ENCODE data around the gene DAGLA.

The DAGLA gene

DNA sequence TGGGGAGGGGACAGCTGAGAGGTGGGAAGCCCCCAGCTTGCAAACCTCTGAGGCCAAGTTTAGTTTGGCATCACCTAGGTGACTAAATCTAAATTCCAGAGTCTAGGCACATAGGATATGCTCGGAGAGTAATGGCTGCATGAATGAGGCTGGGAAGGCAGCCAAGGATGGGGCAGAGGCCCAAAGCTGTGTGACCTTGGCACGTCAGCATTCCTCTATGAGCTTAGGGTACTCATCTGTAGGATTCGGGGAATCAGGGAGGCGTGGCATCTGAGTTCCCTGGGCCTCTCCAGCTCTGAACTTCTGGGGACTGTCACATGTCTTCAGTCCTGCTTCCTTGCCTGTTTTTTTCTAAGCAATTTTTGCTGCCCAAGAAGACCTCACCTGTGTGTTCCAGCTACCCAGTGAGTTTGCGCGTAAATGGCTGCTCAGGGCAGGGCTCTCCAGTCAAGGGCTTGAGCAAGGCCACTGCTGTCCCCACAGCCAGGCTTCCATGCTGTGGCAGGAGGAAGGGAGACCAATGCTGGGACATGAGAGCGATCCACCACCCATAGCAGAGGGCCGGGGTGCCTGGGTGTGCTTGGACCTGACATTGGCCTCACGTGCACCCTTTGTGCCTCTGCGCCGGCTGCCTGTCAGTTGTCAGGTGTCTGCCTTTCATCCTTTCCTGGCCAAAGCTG is 13.9 kb downstream of the DAGLA start:
- peak; percentile 42 for DNase-seq

DNA sequence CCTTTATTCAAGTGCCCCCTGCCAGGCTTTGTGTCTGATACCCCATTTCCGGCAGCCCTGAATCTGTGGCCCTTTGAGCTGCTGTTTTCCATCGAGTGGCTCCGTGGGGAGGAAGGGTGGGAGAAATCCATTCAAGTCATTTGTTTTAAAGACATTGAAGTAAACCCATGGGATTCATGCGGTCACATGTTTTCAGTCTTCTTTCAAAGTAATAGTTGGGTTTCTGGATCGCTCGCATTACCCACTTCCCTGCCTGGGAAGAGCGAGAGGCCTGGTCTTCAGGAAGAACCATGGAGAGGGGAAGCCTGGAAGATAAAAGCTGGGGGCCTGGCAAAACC is 14.4 kb downstream of the DAGLA start:
- DNase-seq = no peak

DNA sequence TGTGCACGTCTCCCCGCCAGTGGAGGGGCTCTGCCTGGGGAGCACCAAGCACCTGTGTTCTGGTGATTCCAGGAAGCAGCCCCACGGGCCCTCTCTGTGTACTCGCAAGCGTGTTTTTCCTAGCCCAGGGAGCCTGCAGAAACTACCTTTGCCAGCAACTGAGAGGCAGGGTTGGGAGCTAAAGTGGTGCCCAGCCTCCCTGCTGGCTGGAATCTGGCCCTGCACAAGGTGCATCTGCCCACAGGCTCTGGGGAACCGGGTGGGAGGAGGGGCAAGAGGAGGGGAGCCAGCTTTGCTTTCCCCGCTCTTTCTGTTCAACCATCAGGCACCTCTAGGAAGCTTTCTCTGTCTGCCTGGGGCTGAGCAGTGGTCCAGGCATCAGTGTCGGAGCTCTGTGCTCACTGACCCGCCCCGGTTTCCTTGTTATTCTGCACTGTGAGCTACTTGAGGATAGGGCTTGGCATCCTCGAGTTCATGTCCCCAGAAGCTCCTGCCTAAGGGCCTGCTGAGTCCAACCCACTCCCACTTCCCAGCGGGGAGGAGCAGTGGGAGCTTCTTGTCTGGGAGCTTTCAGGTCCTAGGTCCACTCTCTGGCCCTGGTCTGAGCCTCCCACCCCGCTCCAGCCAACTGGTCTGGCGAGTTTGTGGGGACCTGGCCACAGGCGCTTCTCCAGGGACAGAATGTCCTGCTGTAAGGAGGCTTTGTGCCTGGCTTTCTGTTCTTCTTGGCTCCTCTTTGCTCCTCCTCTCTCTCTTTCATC is 14.9 kb downstream of the DAGLA start:
- no peak for DNase-seq

DNA sequence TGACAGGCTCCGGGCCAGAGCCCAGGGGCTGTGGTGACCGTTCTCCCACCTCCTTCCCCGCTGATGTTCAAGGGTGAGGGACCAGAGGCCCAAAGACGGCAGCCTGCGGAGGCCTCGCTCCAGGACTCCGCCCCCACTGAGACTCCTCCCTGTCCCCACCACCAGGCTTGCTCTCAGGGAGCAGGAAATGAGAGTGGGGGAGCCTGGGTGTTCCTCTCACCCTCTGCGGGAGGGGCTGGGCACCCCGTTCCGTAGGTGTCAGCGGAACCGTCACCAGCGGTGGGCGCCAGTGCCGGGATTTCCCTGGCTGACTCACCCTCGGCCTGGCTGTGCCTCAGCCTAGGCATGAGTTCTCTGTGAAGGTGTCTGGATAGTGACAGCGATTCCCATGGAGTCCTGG is 15.7 kb downstream of the DAGLA start:
- no peak for DNase-seq

DNA sequence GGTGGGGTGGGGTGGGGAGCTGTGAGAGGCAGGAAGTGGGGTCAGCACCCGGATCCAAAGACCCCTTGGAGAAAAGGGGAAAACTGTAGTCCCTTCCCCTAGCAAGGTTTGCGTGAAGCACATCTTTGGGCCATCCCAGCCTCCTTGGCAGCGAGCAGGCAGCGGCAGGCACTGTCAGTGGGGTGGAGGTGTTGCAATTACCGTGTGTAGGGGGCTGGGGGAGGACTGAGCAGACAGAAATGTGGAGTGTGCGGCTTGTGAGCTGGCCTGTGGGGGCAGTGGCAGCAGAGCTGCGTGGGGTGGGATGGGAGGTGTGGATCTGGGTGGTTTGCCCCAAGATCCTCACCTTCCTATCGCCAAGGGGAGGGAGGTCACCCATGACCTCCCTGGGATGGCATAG is 16.4 kb downstream of the DAGLA start:
- DNase-seq = no peak

DNA sequence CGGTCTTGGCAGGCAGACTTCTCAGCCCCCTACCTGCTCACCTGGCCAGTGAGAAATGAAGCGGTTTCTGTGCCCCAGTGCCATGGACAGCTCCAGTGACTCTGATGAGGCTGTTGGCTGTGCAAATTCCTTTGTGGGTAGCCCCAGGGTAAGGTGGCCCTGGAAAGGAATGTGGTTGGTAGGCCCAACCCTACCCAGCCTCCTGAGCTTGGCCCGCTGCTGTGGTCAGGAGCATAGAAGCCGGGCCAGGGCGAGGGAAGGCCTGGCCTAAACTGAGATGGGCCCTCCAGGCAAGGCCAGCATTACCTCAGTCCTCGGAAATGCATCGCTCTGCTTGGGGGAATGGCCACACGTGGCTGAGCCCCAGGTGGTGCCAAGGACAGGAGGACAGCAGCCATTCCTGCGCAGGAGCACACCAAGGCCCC is 16.9 kb downstream of the DAGLA start:
- DNase-seq = no peak

DNA sequence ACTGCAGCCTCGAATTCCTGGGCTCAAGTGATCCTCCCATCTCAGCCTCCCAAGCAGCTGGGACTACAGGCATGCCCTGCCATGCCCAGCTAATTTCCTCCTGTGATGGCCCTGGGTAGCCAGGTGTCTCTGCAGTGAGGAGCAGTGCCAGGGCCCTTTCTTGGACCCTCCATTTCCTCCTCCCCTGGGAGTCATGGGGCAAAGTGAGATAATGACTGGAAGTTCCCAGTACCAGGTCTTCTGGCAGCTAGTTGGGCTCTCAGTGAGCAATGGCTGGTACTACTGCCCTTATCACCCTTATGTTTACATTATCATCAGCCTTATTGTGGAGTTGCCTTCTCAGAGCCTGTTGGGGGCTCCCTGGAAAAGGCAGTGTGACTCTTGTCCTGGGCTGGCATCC is 17.6 kb downstream of the DAGLA start:
- no peak for DNase-seq

DNA sequence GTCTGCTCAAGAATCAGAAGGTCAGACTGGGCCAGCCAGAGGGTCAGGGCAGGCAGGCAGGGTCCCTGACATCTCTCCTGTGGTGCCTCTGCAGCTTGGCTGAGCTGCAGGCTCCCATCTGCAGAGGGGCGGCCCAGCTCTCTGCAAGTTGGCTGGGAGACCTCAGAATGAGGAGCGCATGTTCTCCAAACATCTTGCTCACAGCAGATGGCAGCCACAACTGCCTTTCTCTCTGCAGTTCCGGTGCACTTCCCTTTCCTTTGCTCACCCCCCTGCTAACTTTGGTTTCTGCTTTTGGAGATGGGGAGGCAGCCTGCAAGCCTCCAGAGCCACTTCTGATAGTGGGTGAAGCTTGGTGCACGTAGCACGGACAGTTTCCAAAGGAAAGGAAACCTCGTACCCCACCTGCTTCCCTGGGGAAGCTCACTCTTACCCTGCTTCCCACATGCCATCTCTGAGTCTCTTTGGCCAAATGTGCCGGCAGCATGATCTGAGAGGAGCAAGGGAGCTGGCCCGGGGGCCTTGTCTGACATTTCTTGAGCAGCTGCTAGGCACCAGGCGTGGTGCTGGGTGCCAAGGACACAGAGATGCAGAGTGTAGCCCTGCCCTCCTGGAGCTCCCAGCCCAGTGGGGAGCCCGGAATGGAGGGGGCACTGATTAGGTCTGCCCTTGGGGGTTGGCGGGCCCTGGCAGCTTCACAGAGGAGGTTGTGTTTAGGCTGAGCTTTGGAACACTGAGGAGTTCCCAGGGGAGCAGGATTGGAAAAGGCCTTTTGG is 18.2 kb downstream of the DAGLA start:
- DNase-seq = no peak

DNA sequence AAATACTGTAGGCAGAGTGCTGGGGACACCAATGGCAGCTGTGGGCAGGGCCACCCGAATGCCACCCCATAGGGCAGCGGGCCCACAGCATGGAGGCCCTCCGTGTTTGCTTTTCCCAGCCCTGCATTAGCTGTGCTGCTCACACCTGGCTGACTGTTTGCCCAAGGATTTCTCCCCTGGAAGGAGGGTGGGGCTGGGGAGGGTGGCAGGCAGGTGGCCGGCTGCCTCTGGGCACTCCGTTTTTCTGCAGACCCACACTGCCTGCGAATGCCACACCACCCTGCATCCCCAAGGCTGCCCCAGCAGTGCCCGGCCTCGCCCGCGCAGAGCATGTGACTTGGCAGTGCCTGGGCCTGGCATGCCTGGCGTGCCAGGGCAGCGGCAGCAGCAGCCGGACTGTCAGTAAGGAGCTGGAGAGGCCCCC is 19.6 kb downstream of the DAGLA start:
- peak; percentile 38 for DNase-seq

DNA sequence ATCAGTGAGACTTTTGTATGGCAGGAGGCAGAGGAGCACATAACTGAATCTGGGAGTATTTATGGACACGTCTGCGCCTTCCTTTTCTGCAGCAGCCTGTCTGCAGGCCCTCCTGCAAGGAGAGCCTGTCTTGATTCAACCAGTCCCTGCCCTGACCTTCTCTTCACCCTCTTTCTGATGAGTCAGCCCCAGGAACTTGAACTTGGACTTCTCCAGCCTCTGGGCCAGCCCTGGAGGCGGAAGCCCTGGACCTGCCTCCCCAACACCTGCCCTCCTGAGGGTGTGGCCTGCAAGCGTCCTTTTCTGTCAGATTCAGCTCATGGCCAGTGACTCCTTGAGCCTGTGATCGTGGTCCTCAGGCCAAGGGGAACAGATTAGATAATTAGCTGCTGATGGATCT is 20.0 kb downstream of the DAGLA start:
- DNase-seq = no peak

DNA sequence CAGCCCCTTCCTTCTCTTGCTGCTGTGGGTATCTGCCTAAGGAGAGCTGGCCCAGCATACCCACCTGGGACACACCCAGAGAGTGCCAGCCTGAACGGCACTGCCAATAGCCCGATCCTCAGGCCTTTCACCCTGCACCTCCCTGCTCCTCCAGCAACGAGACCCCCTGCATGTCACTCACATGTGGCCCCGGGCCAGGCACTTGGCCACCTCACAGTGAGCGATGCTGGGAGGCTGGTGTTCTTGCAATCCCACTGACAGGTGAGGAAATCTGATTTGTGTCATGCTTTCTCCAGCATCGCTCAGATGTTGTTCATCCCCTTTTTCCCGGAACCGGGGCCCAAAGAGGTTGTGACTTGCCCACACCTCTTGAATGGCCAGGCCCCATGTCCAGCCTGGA is 20.5 kb downstream of the DAGLA start:
- no peak for DNase-seq

DNA sequence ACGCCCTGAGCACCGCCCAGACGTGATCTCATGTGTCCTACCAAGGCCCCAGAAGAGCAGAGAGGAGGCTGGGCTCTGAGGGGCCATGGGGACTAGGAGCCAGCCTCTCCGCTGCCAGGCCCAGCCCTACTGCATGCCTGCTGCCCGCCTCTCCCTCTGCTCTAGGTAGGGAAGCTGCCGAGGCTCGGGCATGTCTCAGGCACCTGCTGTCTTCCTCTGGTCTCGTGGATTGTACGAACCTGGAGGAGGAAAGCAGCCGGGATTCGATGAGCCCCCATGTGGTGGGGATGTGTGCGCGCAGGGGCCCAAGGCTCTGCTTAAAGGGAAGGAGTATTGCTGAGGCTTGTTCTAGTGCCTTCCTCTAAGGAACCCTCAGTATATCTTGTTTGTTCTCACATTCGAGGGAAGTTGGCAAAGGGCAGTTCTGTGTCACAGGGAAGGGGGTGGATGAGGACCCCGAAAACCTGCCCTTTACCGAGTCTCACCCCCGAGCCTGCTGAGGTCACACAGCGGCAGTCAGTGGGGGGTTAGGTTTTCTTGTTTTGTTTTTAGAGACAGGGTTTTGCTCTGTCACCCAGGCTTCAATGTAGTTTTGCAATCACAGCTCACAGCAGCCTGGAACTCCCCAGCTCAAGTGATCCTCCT is 21.2 kb downstream of the DAGLA start:
- peak; percentile 42 for DNase-seq

DNA sequence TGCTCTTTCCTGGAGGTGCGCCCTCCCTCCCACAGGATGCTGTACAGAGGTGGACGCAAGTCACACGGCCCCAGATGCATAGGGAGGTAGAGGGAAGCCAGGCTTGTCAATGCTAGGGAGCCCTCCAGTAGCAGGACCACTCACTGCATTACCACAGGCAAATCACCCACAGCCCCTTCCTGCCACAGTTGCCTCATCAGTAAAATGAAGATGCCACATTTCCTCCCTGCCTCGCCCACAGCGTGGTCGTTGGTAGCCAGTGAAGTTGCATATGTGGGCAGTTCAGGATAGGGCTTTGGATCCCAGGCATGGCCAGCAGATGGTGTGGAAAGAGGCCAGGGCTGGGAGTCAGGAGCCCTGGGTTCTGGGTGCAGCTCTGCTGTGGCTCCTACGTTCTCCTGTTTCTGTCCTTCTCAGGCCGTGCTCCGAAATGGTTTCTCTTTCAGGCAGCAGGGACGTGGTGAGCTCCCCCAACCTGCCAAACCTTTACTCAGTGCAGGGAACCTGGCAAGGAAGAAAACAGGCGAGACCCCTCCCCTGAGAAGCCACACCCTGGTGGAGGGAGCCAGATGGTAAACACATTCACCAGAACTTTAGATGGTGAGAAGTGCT is 22.6 kb downstream of the DAGLA start:
- no peak for DNase-seq

DNA sequence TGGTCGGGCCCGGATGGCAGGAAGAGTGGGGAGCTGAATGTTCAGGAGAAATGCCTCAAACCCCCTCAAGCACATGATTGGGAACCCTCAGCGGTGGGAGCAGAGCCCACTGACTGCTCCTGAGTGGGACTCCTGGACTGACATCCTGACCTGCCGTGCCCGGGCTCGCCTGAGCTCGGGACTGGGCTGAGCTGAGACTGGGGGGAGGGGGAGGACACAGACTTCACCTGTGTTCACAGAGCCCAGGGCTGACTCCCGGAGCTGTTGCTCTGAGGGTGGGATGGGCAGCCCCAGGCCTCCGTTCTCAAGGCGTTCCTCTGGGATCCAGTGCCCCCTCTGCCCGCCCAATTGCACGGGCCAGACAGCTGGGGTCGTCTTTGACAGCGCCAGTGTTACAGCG is 24.6 kb downstream of the DAGLA start:
- DNase-seq = no peak

DNA sequence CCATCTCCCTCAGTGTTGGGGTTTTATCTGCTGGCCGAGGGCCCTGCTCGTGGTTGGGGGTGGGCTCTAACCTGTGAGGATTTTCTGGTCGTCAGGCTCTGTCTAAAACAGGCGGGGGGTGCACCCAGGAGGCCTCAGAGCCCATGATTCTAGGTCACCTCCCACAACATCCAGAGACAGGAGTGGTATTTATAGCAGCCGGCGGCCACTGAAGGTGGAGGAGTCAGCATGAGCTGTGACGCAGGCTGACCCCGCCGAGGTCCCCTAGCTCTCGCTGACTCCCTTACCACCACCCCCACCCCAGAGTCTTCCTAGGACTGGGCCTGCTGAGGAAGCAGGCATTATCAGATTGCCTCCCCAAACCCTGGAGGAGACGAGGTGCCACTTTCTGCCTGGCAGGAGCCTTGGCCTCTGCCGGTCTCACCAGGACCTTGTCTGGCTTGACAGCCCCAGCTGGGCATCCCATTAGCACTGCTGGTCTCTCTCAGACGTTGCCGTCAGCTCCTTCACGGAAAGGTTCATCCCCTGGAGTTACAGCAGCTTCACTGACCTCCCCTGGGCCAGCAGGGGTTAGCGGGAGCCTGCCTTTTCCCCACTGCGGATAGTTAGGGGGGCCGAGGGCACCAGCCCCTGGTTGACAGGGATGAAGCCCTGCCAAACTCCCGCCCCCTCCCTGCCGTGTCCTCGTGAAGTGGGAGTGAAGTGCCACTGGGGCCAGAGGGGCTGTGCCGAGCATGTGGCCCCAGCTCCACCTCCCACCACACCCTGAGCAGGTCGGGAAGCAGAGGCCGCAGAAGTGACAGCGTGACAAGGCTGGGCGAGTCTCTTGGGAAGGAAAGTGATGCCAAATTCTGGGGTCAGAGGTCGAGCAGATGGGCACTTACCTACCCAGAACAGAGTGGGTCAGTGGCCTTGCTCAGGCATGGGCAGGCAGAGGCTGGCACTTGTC is 26.5 kb downstream of the DAGLA start:
- DNase-seq = no peak

DNA sequence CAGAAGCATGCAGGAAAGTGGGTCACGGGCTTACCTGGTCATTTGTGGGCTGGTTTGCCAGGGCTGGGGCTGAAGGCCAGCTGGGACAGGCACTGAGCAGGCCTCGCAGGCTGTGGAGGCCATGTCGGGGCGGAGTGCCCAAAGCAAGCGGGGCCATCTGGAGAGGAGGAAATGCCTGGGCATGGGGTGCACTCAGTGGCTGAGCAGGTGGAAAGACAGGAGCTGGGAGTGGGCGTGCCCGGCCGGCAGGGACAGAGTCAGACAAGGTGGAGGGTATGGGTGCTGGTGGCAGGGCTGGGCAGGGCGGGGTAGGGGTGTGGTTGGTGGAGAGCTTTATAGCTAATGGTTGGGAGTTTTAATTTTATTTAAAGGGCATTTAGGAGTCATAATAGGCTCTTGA is 27.4 kb downstream of the DAGLA start:
- DNase-seq = no peak

DNA sequence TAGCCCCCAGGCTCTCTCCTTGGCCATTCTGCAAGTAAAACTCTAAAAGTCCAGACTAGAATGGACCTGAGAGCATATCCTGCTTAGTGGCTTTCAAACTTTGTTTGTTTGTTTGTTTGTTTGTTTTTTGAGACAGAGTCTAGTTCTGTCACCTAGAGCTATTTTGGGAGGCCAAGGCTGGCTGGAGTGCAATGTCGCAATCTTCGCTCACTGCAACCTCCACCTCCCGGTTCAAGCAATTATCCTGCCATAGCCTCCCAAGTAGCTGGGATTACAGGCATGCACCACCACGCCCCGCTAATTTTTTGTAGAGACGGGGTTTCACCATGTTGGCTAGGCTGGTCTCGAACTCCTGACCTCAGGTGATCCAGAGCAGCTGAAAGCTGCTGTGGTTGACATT is 28.9 kb downstream of the DAGLA start:
- DNase-seq = no peak

DNA sequence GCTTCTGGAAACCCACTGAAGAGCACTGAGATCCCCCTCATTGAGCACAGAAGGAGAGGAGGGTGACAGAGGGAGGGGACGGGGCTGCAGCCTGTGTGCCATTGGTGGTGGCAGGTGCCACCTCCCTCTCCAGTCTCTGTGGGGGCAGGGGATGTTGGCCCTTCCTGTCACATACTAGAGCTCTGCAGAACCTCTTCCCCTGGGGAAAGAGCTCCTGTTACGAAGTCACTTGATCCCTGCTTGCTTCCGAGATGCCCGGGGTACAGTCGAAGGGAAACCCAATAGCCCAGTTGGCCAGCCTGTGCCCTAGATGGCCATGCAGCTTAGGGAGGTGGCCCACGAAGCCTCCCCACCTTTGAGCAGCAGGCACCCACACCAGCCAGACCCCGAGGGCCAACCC is 29.4 kb downstream of the DAGLA start:
- DNase-seq = peak; percentile 73

DNA sequence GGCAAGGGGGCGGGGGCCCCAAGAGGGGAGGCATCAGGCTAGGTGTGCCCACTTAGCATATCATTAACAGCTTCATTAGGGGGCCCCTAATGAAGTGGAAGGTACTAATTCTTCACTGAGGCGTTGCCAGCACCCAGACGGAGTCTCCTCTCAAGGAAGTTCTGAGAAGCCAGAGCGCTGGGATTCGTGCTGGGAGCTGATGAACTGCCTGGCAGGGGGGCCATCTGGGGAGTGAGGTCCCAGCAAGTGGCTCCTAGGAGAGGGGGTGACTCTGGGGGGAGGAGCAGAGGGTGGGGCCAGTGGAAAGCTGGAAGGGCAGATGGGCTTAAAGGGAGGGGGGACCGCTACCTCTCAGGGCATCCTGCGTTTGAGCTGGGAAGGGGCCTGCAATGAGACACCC is 29.8 kb downstream of the DAGLA start:
- no peak for DNase-seq

DNA sequence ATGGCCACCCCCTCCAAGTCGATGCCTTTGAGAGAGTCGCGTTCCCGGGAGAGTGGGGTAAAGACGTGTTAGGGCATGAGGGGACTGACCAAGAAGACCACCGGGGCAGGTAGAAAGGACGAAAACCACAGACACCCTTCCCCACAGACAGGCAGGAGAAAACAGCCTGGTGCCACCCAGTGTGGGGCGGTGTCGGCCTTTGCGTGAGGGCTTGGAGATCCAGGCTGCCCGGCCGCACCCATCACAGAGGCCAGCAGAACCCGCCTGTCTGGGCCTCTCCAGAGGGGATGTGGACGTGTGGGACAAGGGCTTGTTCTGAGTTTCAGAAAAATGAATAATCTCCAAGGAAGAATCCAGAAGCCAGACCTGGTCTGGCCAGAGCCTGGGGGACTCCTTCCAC is 30.8 kb downstream of the DAGLA start:
- no peak for DNase-seq

DNA sequence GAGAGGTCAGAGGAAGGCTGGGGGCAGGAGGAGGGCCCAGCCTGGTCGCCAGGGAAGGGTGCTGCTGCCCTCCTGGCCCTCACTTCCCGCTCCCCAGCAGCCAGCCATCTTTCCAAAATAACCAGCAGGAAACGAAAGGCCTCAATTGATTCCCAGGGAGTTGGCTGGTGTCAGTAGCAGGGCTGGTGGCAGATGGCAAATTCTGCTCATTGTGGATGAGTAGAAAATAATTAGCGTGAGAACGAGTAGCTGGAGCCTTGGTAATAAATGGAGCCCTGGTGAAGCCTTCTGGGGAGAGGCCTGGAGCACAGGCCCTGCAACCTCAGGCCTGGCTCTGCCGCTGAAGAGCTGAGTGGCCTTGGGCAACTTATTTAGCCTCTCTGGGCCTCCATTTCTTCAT is 31.3 kb downstream of the DAGLA start:
- DNase-seq = no peak

DNA sequence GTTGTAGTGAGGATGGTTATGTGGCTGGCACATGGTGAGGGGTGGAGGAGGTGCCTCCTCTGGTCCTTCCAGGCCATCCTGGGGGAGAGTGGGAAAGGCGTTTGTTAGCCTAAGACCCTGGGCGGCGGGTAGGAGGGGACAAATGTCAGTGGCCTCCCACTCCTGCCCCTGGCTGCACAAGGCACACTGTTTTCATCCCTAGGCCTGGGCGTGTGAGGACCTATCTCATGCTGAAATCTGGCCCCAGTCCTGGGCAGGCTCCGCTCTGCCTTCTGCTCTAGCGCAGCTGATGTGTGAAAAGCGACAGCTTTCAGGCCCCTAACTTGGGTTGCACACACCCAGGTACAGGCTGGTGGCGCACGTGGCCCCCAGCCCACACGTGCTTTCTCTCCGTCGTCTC is 32.1 kb downstream of the DAGLA start:
- no peak for DNase-seq
